ENCODE data around the gene CAMK2G.

DNA sequence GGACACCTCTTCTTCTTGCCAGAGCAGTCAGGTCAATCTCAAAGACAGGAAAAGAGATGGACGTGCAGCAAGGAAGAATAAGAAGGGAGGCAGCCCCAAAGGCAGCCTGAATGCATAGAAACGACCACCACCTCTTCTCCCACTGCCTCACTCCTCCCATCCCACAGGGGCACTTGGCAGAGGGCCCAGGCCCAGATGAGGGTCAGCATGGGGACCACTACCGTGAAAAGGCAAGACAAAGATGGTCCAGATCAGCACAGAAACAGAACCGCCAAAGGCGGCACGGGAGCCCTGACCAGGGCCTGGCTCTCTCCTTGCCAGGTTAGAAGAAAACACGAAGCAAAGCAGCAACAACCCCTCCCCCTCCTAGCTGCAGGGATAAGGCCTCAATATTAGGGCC lies 61.0 kb downstream of the CAMK2G start:
- TF ChIP-seq, protein P1, sequence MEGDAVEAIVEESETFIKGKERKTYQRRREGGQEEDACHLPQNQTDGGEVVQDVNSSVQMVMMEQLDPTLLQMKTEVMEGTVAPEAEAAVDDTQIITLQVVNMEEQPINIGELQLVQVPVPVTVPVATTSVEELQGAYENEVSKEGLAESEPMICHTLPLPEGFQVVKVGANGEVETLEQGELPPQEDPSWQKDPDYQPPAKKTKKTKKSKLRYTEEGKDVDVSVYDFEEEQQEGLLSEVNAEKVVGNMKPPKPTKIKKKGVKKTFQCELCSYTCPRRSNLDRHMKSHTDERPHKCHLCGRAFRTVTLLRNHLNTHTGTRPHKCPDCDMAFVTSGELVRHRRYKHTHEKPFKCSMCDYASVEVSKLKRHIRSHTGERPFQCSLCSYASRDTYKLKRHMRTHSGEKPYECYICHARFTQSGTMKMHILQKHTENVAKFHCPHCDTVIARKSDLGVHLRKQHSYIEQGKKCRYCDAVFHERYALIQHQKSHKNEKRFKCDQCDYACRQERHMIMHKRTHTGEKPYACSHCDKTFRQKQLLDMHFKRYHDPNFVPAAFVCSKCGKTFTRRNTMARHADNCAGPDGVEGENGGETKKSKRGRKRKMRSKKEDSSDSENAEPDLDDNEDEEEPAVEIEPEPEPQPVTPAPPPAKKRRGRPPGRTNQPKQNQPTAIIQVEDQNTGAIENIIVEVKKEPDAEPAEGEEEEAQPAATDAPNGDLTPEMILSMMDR (IDR thresholded peaks at IDR 0.05 in 4 of 5, conservative IDR thresholded peaks at IDR 0.05 in 1 of 5) = no peak
- TF ChIP-seq POLR2A (IDR thresholded peaks at IDR 0.05) = no peak
